Endothelial cell of umbilical vein (primary cell): ENCODE data around the gene MPP3. TPM values are rescaled to one million over a fixed set of nuclear protein-coding genes. Genes with fewer than 3 reads are reported as not detected.

ENCODE experiments used
- BruUV-seq: library from RNA; stranded (reverse); fragments of 400-500 nt; replicated peaks from 2 replicates; lab custom pipeline; 2021; lab: Mats Ljungman, UMichigan
- CTCF ChIA-PET: fragments of 300-600, 350-600 bp; sonication (Branson Sonifier 250); formaldehyde crosslinking; loops from one replicate; lab custom pipeline; 2021; ENCODE audit warnings: antibody characterized with exemption, inconsistent platforms; lab: Charles Lee
- POLR2A ChIA-PET: fragments of 300-600, 350-600 bp; sonication (Branson Sonifier 250); formaldehyde crosslinking; loops from one replicate; lab custom pipeline; 2021; ENCODE audit warnings: antibody characterized with exemption, inconsistent platforms; lab: Charles Lee
- DNase-seq: peaks from one replicate; pipeline ENCODE4 v3.0.0-alpha.2; 2011; ENCODE audit warnings: low read depth, low spot score
- FAIRE-seq: peaks from 2 replicates; lab custom pipeline; 2011; peaks lifted over from hg19 to GRCh38; lab: Jason Lieb, UNC
- H2AFZ ChIP-seq: 2 replicates; pipeline ENCODE4 v1.6.0; 2012; ENCODE audit warnings: low read depth, low read length, control low read depth, inconsistent platforms
- H3K27ac ChIP-seq: 2 replicates; pipeline ENCODE4 v1.5.1; 2011; ENCODE audit warnings: low read depth, mild to moderate bottlenecking, control low read depth, low read length, moderate library complexity; ENCODE audit not compliant: insufficient read depth
- H3K27me3 ChIP-seq, 2 experiments: 2 replicates each; pipeline versions ENCODE4 v1.6.0 to v1.6.1; 2011; ENCODE audit warnings: low read length in 2 of 2, mixed read lengths in 1 of 2; ENCODE audit not compliant: control insufficient read depth in 2 of 2, insufficient read depth in 2 of 2
- H3K36me3 ChIP-seq, 2 experiments: 2 replicates in 1 of 2; 3 replicates in 1 of 2; pipeline ENCODE4 v1.5.1; 2011; ENCODE audit warnings: low read length in 2 of 2, mild to moderate bottlenecking in 1 of 2, moderate library complexity in 1 of 2; ENCODE audit not compliant: control insufficient read depth in 2 of 2, insufficient read depth in 2 of 2; ENCODE audit errors: extremely low read depth in 1 of 2
- H3K4me1 ChIP-seq: 3 replicates; pipeline ENCODE4 v1.5.1; 2011; ENCODE audit warnings: mild to moderate bottlenecking, low read length; ENCODE audit not compliant: control insufficient read depth, insufficient read depth; ENCODE audit errors: extremely low read depth
- H3K4me2 ChIP-seq: 2 replicates; pipeline ENCODE4 v1.6.1; 2011; ENCODE audit warnings: low read length, control low read depth, mixed read lengths; ENCODE audit not compliant: insufficient read depth
- H3K4me3 ChIP-seq, 3 experiments: fragments of 200-600 bp in 1 of 3; sonication (generic), shearing (Covaris generic) in 1 of 3; replicated peaks in 1 of 3; 2 replicates each; pipeline ENCODE4 v1.5.1; 2011 to 2016; ENCODE audit warnings: control low read depth in 3 of 3, low read length in 3 of 3, mild to moderate bottlenecking in 2 of 3, inconsistent platforms in 1 of 3, low read depth in 1 of 3, moderate library complexity in 1 of 3; ENCODE audit not compliant: insufficient read depth in 1 of 3
- H3K79me2 ChIP-seq: 2 replicates; pipeline ENCODE4 v1.6.0; 2012; ENCODE audit warnings: low read length, inconsistent platforms; ENCODE audit not compliant: control insufficient read depth, insufficient read depth
- H3K9ac ChIP-seq: replicated peaks from 2 replicates; pipeline ENCODE3; 2011; ENCODE audit warnings: low read length, control low read depth; ENCODE audit not compliant: insufficient read depth; ENCODE audit errors: extremely low read depth
- H3K9me1 ChIP-seq: replicated peaks from 3 replicates; pipeline ENCODE4 v1.6.0; 2011; ENCODE audit warnings: mild to moderate bottlenecking, low read length; ENCODE audit not compliant: control insufficient read depth, insufficient read depth; ENCODE audit errors: extremely low read depth
- H3K9me3 ChIP-seq: replicated peaks from 2 replicates; pipeline ENCODE4 v1.5.1; 2012; ENCODE audit warnings: low read length, inconsistent platforms; ENCODE audit not compliant: control insufficient read depth, insufficient read depth
- H4K20me1 ChIP-seq: replicated peaks from 2 replicates; pipeline ENCODE3; 2011; ENCODE audit warnings: mild to moderate bottlenecking, low read length; ENCODE audit not compliant: control insufficient read depth, insufficient read depth; ENCODE audit errors: extremely low read depth
- CTCF ChIP-seq, 2 donors: IDR thresholded peaks; 1 replicate in 1 of 2; 2 replicates in 1 of 2; pipeline ENCODE4 v1.5.1; 2011; ENCODE audit warnings: low read length in 2 of 2, mild to moderate bottlenecking in 2 of 2, moderate library complexity in 2 of 2, control low read depth in 1 of 2, inconsistent platforms in 1 of 2, low read depth in 1 of 2; ENCODE audit not compliant: insufficient read depth in 1 of 2; ENCODE audit errors: extremely low read depth in 1 of 2
- EZH2 ChIP-seq: IDR thresholded peaks from 2 replicates; pipeline ENCODE4 v1.6.1; 2012; ENCODE audit warnings: borderline replicate concordance, low read depth, mild to moderate bottlenecking, moderate library complexity, low read length, inconsistent platforms; ENCODE audit not compliant: severe bottlenecking
- FOS ChIP-seq: IDR thresholded peaks from 2 replicates; pipeline ENCODE4 v1.6.1; 2011; ENCODE audit warnings: mild to moderate bottlenecking, low read length, moderate library complexity, borderline replicate concordance; ENCODE audit not compliant: insufficient read depth
- GATA2 ChIP-seq: IDR thresholded peaks from 2 replicates; pipeline ENCODE4 v1.7.0; 2011; ENCODE audit warnings: low read depth, mild to moderate bottlenecking, moderate library complexity, mixed read lengths, low read length; ENCODE audit not compliant: insufficient read length, insufficient read depth
- JUN ChIP-seq: IDR thresholded peaks from 2 replicates; pipeline ENCODE4 v1.6.1; 2011; ENCODE audit warnings: borderline replicate concordance, low read depth; ENCODE audit not compliant: insufficient read length, insufficient read depth
- MYC ChIP-seq: IDR thresholded peaks from one replicate; pipeline ENCODE4 v1.6.1; 2011; ENCODE audit warnings: mild to moderate bottlenecking, low read depth, low read length
- POLR2A ChIP-seq: IDR thresholded peaks from 2 replicates; pipeline ENCODE4 v1.6.1; 2012; ENCODE audit warnings: low read depth, mild to moderate bottlenecking, control low read depth, low read length
- POLR2AphosphoS5 ChIP-seq: IDR thresholded peaks from 2 replicates; pipeline ENCODE4 v1.6.1; 2012; ENCODE audit warnings: low read depth, mild to moderate bottlenecking, control low read depth, low read length, moderate library complexity; ENCODE audit not compliant: insufficient read depth
- dilution Hi-C: fragments of 300-500 bp; cut with MboI; formaldehyde crosslinking; loops from one replicate; pipeline ENCODE4 v1.15.0; 2019; ENCODE audit warnings: low sequenced_read_pairs; ENCODE audit not compliant: extremely low pct_ligation_motif_present
- intact Hi-C: fragments of 100-400 bp; cut with micrococcal nuclease; formaldehyde crosslinking; loops from one replicate; pipeline ENCODE4 v1.10.0; 2022
- polyA plus RNA-seq, 4 experiments: library from polyadenylated mRNA; depleted of rRNA in 3 of 4; stranded (reverse) in 3 of 4; unstranded in 1 of 4; fragments of >200 nt; gene quantifications; 2 replicates each; pipeline versions ENCODE4 v1.2.1 to v1.2.3, GENCODE V29; 2011 to 2012; ENCODE audit warnings: missing spikeins in 1 of 4
- total RNA-seq: library from RNA; stranded (reverse); gene quantifications from 2 replicates; pipeline ENCODE4 v1.2.3, GENCODE V29; 2021
- TF ChIP-seq, protein P1 (sequence below): IDR thresholded peaks from 2 replicates; pipeline ENCODE4 v1.6.1; 2011; ENCODE audit not compliant: insufficient read depth, insufficient read length

MPP3 gene
- total and polyA plus RNA-seq, 2 donors (not counting 3 experiments of a cell fraction or from before 2014, with no cell fraction given), result 6.1 to 11.3 TPM

- FAIRE-seq (no peak), DNase-seq (no peak)
- Histone ChIP-seq H3K36me3 (no peaks in the 10 kb centered on the region), H3K4me3 (no peak overlapping the region), H3K4me1 (no peaks in the 10 kb centered on the region), H3K27ac (no peak overlapping the region), H3K9me3 (no peaks in the 10 kb centered on the region), H3K9me1 (no peaks in the 10 kb centered on the region), H4K20me1 (no peaks in the 10 kb centered on the region), H3K4me2 (no peak overlapping the region), H2AFZ (no peak overlapping the region), H3K27me3 (peaks cover 9 to 14% of the 10 kb centered on the region in 2 experiments), H3K79me2 (no peaks in the 10 kb centered on the region), H3K9ac (no peak overlapping the region)
- dilution Hi-C loops (no loop called here), intact Hi-C loops (no loop called here)
- CTCF ChIA-PET, result interaction anchor here (3.9 kb wide), 1 partner anchor 12 kb away, joined by 39 read pairs; the partner anchor contains the start of gene CD300LG
- no peak for TF ChIP-seq POLR2AphosphoS5
- no peak for TF ChIP-seq MYC
- TF ChIP-seq EZH2, result no peak
- TF ChIP-seq, protein P1, sequence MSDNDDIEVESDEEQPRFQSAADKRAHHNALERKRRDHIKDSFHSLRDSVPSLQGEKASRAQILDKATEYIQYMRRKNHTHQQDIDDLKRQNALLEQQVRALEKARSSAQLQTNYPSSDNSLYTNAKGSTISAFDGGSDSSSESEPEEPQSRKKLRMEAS, result no peak
- no peak for TF ChIP-seq CTCF (IDR thresholded peaks at IDR 0.05; ENCODE audit: extremely low read depth in 1 of 2, insufficient read depth in 1 of 2, low read depth in 1 of 2, low read length in 2 of 2)
- no peak for TF ChIP-seq JUN
- TF ChIP-seq GATA2, result no peak
- TF ChIP-seq POLR2A, result no peak
- TF ChIP-seq FOS, result no peak
- no TSS peak for BruUV-seq
- POLR2A ChIA-PET, result no interaction called here
Observed at GRCh38 chr17:43857957-43858600, 25.1 kb upstream of the MPP3 start.
